Muscle layer of colon (tissue), 2 donors: ENCODE results near the gene ACER2.

Experiments
- H3K27ac ChIP-seq: one replicate; pipeline ENCODE4 v1.7.0; 2013; ENCODE audit warnings: low read depth, mild to moderate bottlenecking, low read length, moderate library complexity
- H3K27me3 ChIP-seq, 2 donors: one replicate each; pipeline ENCODE4 v1.7.0; 2013; ENCODE audit warnings: low read length in 2 of 2, mild to moderate bottlenecking in 2 of 2; ENCODE audit not compliant: insufficient read depth in 2 of 2, control insufficient read depth in 1 of 2
- H3K36me3 ChIP-seq: one replicate; pipeline ENCODE4 v1.7.0; 2013; ENCODE audit warnings: mild to moderate bottlenecking, low read length; ENCODE audit not compliant: insufficient read depth
- H3K4me1 ChIP-seq: one replicate; pipeline ENCODE4 v1.7.0; 2013; ENCODE audit warnings: mild to moderate bottlenecking, low read length; ENCODE audit not compliant: insufficient read depth
- H3K4me3 ChIP-seq, 2 donors: one replicate each; pipeline ENCODE4 v1.7.0; 2013; ENCODE audit warnings: low read length in 2 of 2, low read depth in 1 of 2, mild to moderate bottlenecking in 1 of 2, moderate library complexity in 1 of 2
- H3K9ac ChIP-seq: one replicate; pipeline ENCODE4 v1.7.0; 2013; ENCODE audit warnings: low read length
- H3K9me3 ChIP-seq: one replicate; pipeline ENCODE4 v1.7.0; 2013; ENCODE audit warnings: mild to moderate bottlenecking, low read length
- donor health status: abdominal sarcoma.
- donor health status: Adenocarcinoma of cecum.

Gene ACER2

GRCh38 chr9:19408693-19409400 is at the start of gene ACER2:
Gene ACER2, plus strand, starts transcription at chr9:19409009. Its CDS starts 76 bp downstream, at chr9:19409085.
- Histone ChIP-seq H3K4me3 (peak within 1 kb of the TSS; percentile 85 to 88), H3K27ac (peak within 1 kb of the TSS; percentile 76), H3K9me3 (no peaks in the 10 kb centered on the region), H3K27me3 (no peaks in the 10 kb centered on the region), H3K9ac (peak within 1 kb of the TSS; percentile 23), H3K4me1 (peaks cover 6% of the 10 kb centered on the region), H3K36me3 (no peaks in the 10 kb centered on the region)

GRCh38 chr9:19369107-19369506 is 39.7 kb upstream of the ACER2 start:
- Histone ChIP-seq H3K27me3 (no peaks in the 10 kb centered on the region), H3K4me3 (no peak overlapping the region), H3K9ac (no peak overlapping the region), H3K9me3 (no peaks in the 10 kb centered on the region), H3K36me3 (peaks cover 40% of the 10 kb centered on the region), H3K4me1 (no peaks in the 10 kb centered on the region), H3K27ac (no peak overlapping the region)

- Histone ChIP-seq H3K36me3 (peaks cover 56% of the 10 kb centered on the region), H3K9me3 (no peaks in the 10 kb centered on the region), H3K4me1 (peaks cover under 1% of the 10 kb centered on the region), H3K27ac (no peak overlapping the region), H3K27me3 (no peaks in the 10 kb centered on the region), H3K4me3 (no peak overlapping the region), H3K9ac (no peak overlapping the region)
Measured at GRCh38 chr9:19371942-19372341, 36.9 kb upstream of the ACER2 start.

GRCh38 chr9:19372567-19372966 is 36.2 kb upstream of the ACER2 start:
- H3K27ac ChIP-seq, result no peak overlapping the region
- no peak overlapping the region for H3K4me3 ChIP-seq
- no peaks in the 10 kb centered on the region for H3K27me3 ChIP-seq
- no peaks in the 10 kb centered on the region for H3K9me3 ChIP-seq
- H3K4me1 ChIP-seq, result peaks cover 6% of the 10 kb centered on the region
- H3K9ac ChIP-seq, result no peak overlapping the region
- H3K36me3 ChIP-seq, result peaks cover 59% of the 10 kb centered on the region

- Histone ChIP-seq H3K27me3 (no peaks in the 10 kb centered on the region), H3K4me3 (no peak overlapping the region), H3K4me1 (peaks cover 11% of the 10 kb centered on the region), H3K36me3 (peaks cover 67% of the 10 kb centered on the region), H3K27ac (no peak overlapping the region), H3K9me3 (no peaks in the 10 kb centered on the region), H3K9ac (no peak overlapping the region)
Measured at GRCh38 chr9:19373527-19373926, 35.3 kb upstream of the ACER2 start.

- H3K4me1 ChIP-seq, result peaks cover 20% of the 10 kb centered on the region
- peaks cover 63% of the 10 kb centered on the region for H3K36me3 ChIP-seq
- H3K27ac ChIP-seq, result no peak overlapping the region
- no peak overlapping the region for H3K9ac ChIP-seq
- H3K9me3 ChIP-seq, result no peaks in the 10 kb centered on the region
- H3K4me3 ChIP-seq, result no peak overlapping the region
- no peaks in the 10 kb centered on the region for H3K27me3 ChIP-seq
Measured at GRCh38 chr9:19375538-19375937, 33.3 kb upstream of the ACER2 start.

GRCh38 chr9:19376931-19377330 is 31.9 kb upstream of the ACER2 start:
- H3K27ac ChIP-seq, result no peak overlapping the region
- H3K27me3 ChIP-seq, result no peaks in the 10 kb centered on the region
- peaks cover 20% of the 10 kb centered on the region for H3K4me1 ChIP-seq
- H3K4me3 ChIP-seq, result no peak overlapping the region
- no peak overlapping the region for H3K9ac ChIP-seq
- no peaks in the 10 kb centered on the region for H3K9me3 ChIP-seq
- H3K36me3 ChIP-seq, result peaks cover 58% of the 10 kb centered on the region

GRCh38 chr9:19378164-19378563 is 30.6 kb upstream of the ACER2 start:
- Histone ChIP-seq H3K27ac (no peak overlapping the region), H3K36me3 (peaks cover 52% of the 10 kb centered on the region), H3K9ac (no peak overlapping the region), H3K9me3 (no peaks in the 10 kb centered on the region), H3K4me3 (no peak overlapping the region), H3K4me1 (peaks cover 20% of the 10 kb centered on the region), H3K27me3 (no peaks in the 10 kb centered on the region)

GRCh38 chr9:19378647-19379046 is 30.2 kb upstream of the ACER2 start:
- Histone ChIP-seq H3K9ac (peak overlapping the region; percentile 76), H3K27me3 (no peaks in the 10 kb centered on the region), H3K4me3 (no peak overlapping the region), H3K27ac (no peak overlapping the region), H3K9me3 (no peaks in the 10 kb centered on the region), H3K4me1 (peaks cover 20% of the 10 kb centered on the region), H3K36me3 (peaks cover 49% of the 10 kb centered on the region)

- peaks cover 43% of the 10 kb centered on the region for H3K36me3 ChIP-seq
- H3K4me3 ChIP-seq, result peak overlapping the region; percentile 43 to 83
- H3K9ac ChIP-seq, result peak overlapping the region; percentile 76
- peak overlapping the region; percentile 59 for H3K27ac ChIP-seq
- H3K4me1 ChIP-seq, result peaks cover 20% of the 10 kb centered on the region
- no peaks in the 10 kb centered on the region for H3K27me3 ChIP-seq
- H3K9me3 ChIP-seq, result no peaks in the 10 kb centered on the region
Measured at GRCh38 chr9:19379283-19379682, 29.5 kb upstream of the ACER2 start.

GRCh38 chr9:19379697-19380046 is 29.1 kb upstream of the ACER2 start:
- H3K36me3 ChIP-seq, result peaks cover 39% of the 10 kb centered on the region

GRCh38 chr9:19380826-19381075 is 28.1 kb upstream of the ACER2 start:
- peak overlapping the region; percentile 76 for H3K9ac ChIP-seq
- no peaks in the 10 kb centered on the region for H3K27me3 ChIP-seq
- peak overlapping the region; percentile 59 for H3K27ac ChIP-seq
- H3K9me3 ChIP-seq, result no peaks in the 10 kb centered on the region
- peaks cover 28% of the 10 kb centered on the region for H3K36me3 ChIP-seq
- H3K4me1 ChIP-seq, result peaks cover 20% of the 10 kb centered on the region
- H3K4me3 ChIP-seq, result peak overlapping the region; percentile 69 to 83

More at GRCh38 chr9:19379697-19380046, 29.1 kb upstream of the ACER2 start:
- Histone ChIP-seq H3K27me3 (no peaks in the 10 kb centered on the region), H3K9me3 (no peaks in the 10 kb centered on the region), H3K9ac (peak overlapping the region; percentile 76), H3K4me3 (peak overlapping the region; percentile 43 to 83), H3K27ac (peak overlapping the region; percentile 59), H3K4me1 (peaks cover 20% of the 10 kb centered on the region)
